K562 treated with DMSO at 1 percent for 4 hours (cell line): ENCODE data around the gene GPX4. TPM values are rescaled to one million over a fixed set of nuclear protein-coding genes. Genes with fewer than 3 reads are reported as not detected.

Source experiments
- total RNA-seq: library from RNA; unstranded; fragments of 300-600 nt; gene quantifications from 2 replicates; pipeline ENCODE4 v1.2.3, GENCODE V29; 2022; ENCODE audit not compliant: insufficient read depth

GPX4 gene
- 870 and 876 TPM in 2 replicates for total RNA-seq

GRCh38 chr19:1103708-1104310 lies at the start of gene GPX4:
GPX4 (plus strand) TSS chr19:1103994; CDS start chr19:1104044, 50 bp downstream.

GRCh38 chr19:1066748-1067340 lies 37.0 kb upstream of the GPX4 start, which contains the start of gene ARHGAP45:
ARHGAP45 (plus strand) TSS chr19:1067167; CDS start chr19:1067406, 239 bp downstream.

DNA sequence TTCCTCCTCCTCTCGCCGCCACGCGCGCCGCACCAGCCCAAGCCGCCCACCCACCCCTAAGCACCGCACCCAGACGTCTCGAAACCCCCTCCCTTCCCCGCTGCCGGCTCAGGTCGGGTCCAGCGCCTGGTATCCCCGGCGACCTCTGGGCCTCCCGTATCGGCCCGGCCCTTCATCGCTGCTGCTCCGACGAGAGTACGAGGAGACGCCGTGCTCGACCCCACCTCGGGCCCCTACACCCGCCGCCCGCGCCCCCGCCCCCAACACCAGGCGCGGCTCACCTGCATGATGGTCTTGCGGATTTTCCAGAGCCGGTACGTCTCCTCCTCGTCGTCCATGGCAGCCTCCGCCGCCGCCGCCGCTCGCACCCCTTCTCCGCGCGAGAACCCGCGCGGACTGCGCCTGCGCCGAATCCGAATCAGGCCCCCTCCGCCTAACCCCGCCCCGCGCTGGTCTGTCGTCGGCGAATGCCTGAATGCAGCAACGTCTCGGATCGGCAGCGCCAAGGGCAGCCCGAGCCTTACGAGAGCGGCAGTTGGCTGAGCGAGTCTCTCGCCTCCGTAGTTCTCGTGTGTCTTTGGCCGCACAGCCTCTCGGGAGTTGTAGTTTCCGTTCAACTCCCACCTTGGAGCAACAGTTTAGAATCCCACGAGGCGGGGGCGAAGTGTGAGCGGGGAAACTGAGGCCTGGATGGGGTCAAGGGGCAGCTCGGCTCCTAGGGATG lies 8.7 kb upstream of the GPX4 start, which contains the start of gene POLR2E:
POLR2E (minus strand) TSS at position 398 of the 724 bp plus-strand sequence; CDS start at position 338, 60 bp downstream.

Other genes starting within 250 kb of the GPX4 start
- 44.6 and 62.6 TPM in 2 replicates for gene CFD, start 244.3 kb upstream of the GPX4 start, total RNA-seq
- 29.7 and 43.4 TPM in 2 replicates for gene MED16, start 210.8 kb upstream of the GPX4 start, total RNA-seq
- not detected in 2 replicates for gene RNU6-9, start 210.5 kb upstream of the GPX4 start, total RNA-seq
- gene R3HDM4, start 190.8 kb upstream of the GPX4 start, total RNA-seq = 152 and 154 TPM in 2 replicates
- gene KISS1R, start 186.7 kb upstream of the GPX4 start, total RNA-seq = 3.7 and 5.8 TPM in 2 replicates
- 40.2 and 46.0 TPM in 2 replicates for gene ARID3A, start 178.0 kb upstream of the GPX4 start, total RNA-seq
- 69.4 and 76.6 TPM in 2 replicates for gene WDR18, start 119.6 kb upstream of the GPX4 start, total RNA-seq
- gene GRIN3B, start 103.6 kb upstream of the GPX4 start, total RNA-seq = 0.75 and 0.97 TPM in 2 replicates
- 198 and 255 TPM in 2 replicates for gene TMEM259, start 82.9 kb upstream of the GPX4 start, total RNA-seq
- not detected in 2 replicates for gene RNU6-2, start 82.5 kb upstream of the GPX4 start, total RNA-seq
- gene CNN2, start 77.4 kb upstream of the GPX4 start, total RNA-seq = 117 and 118 TPM in 2 replicates
- gene ABCA7, start 63.9 kb upstream of the GPX4 start, total RNA-seq = 41.5 and 58.2 TPM in 2 replicates
- gene ARHGAP45, start 36.8 kb upstream of the GPX4 start, total RNA-seq = 21.6 and 27.0 TPM in 2 replicates
- gene POLR2E, start 8.6 kb upstream of the GPX4 start, total RNA-seq = 205 and 214 TPM in 2 replicates
- gene SBNO2, start 70.3 kb downstream of the GPX4 start, total RNA-seq = 36.2 and 36.3 TPM in 2 replicates
- gene STK11, start 101.8 kb downstream of the GPX4 start, total RNA-seq = 105 and 123 TPM in 2 replicates
- gene CBARP, start 134.0 kb downstream of the GPX4 start, total RNA-seq = 4.8 and 7.1 TPM in 2 replicates
- 424 and 456 TPM in 2 replicates for gene ATP5F1D, start 137.8 kb downstream of the GPX4 start, total RNA-seq
- gene MIDN, start 144.6 kb downstream of the GPX4 start, total RNA-seq = 48.5 and 50.6 TPM in 2 replicates
- gene CIRBP, start 165.3 kb downstream of the GPX4 start, total RNA-seq = 140 and 141 TPM in 2 replicates
- gene FAM174C, start 171.5 kb downstream of the GPX4 start, total RNA-seq = 81.3 and 99.5 TPM in 2 replicates
- 1.2 TPM in 1 of 2 replicates, not detected in the other for gene EFNA2, start 181.9 kb downstream of the GPX4 start, total RNA-seq